ENCODE data around the gene C3orf20. TPM values are rescaled to one million over a fixed set of nuclear protein-coding genes. Genes with fewer than 3 reads are reported as not detected.

Gene C3orf20
- total and polyA plus RNA-seq, 9 of the 15 experiments (the other 6 are each of a cell fraction or from before 2014, with no cell fraction given) = 0.04 TPM; not detected in 8

- in situ Hi-C loops (cut with MboI) (no loop called here), intact Hi-C loops (cut with micrococcal nuclease) (no loop called here)
- H3K27ac ChIP-seq (ENCODE audit: extremely low read depth, low read depth, low read length) = no peak overlapping the region
- no peak overlapping the region for H3K9ac ChIP-seq (ENCODE audit: insufficient read depth in 1 of 2, low read depth in 2 of 2, low read length in 2 of 2)
- no peak for ATAC-seq
- no peaks in the 10 kb centered on the region for H3K9me3 ChIP-seq (replicated peaks; ENCODE audit: control insufficient read depth, insufficient read depth, low read depth, low read length)
- no peaks in the 10 kb centered on the region for H3K79me2 ChIP-seq (ENCODE audit: control insufficient read depth, insufficient read depth, low read length)
- TF ChIP-seq BCOR (IDR thresholded peaks at IDR 0.05) (peak; percentile 60; the same call in 1 of the 2 replicates), ZBTB1 (CRISPR knock-in tag; IDR thresholded peaks at IDR 0.05; ENCODE audit: borderline replicate concordance, low read depth) (no peak), KDM1A (IDR thresholded peaks at IDR 0.05) (peak in 1 of 2 experiments; percentile 45; a peak in 1 of 4 replicates), DMBX1 (CRISPR knock-in tag; IDR thresholded peaks at IDR 0.05; ENCODE audit: borderline replicate concordance) (no peak), TFAP4 (CRISPR knock-in tag; IDR thresholded peaks at IDR 0.05; ENCODE audit: borderline replicate concordance) (0 out of 2 replicates have a peak, but pooled peaks have one; percentile 16), RBM25 (IDR thresholded peaks at IDR 0.05; ENCODE audit: low read depth, low read length, severe bottlenecking) (peak; percentile 72), SPI1 (IDR thresholded peaks at IDR 0.05; ENCODE audit: borderline replicate concordance, low read depth, low read length) (peak; percentile 46; the same call in 1 of the 2 replicates), USF1 (CRISPR knock-in tag; IDR thresholded peaks at IDR 0.05) (0 out of 2 replicates have a peak, but pooled peaks have one; percentile 14)
- DNase-seq (ENCODE audit: extremely low read depth in 1 of 4, low spot score in 3 of 4) = peak in 1 of 4 experiments; percentile 14
- peaks cover 10% of the 10 kb centered on the region; the same call in 1 of the 2 replicates for H4K20me1 ChIP-seq (replicated peaks; ENCODE audit: control insufficient read depth, insufficient read depth, low read length)
- FAIRE-seq = peak; percentile 29
- no peaks in the 10 kb centered on the region for H3K9me1 ChIP-seq (ENCODE audit: control insufficient read depth, insufficient read depth, low read length)
- H3K4me1 ChIP-seq (replicated peaks in 1 of 2; ENCODE audit: control insufficient read depth in 2 of 2, insufficient read depth in 2 of 2, low read length in 2 of 2) = peaks cover 0 to 6% of the 10 kb centered on the region in 2 experiments; a peak in 3 of 5 replicates
- H3K27me3 ChIP-seq (ENCODE audit: control insufficient read depth in 2 of 2, insufficient read depth in 2 of 2, low read length in 2 of 2) = peaks cover 33 to 82% of the 10 kb centered on the region in 2 experiments
- BruUV-seq (replicated peaks) = no TSS peak
- H3K4me2 ChIP-seq (ENCODE audit: insufficient read depth, low read length) = no peak overlapping the region
- ChIA-PET POLR2A (interaction anchor here (0.6 to 1.2 kb wide), 2 partner anchors 12 to 77 kb away, joined by 3 to 4 read pairs; no protein-coding TSS in a partner anchor), CTCF (ENCODE audit: low intra/inter-chr PET ratio) (no interaction called here)
- WGBS (ENCODE audit: insufficient coverage, low coverage, missing lambda C conversion rate) = under 1% methylated on average over 7 of the region's 7 CpGs
- no peaks in the 10 kb centered on the region for H3K36me3 ChIP-seq (ENCODE audit: control insufficient read depth, insufficient read depth, low read length)
- H2AFZ ChIP-seq (ENCODE audit: low read depth, low read length) = no peak overlapping the region
- H3K4me3 ChIP-seq = no peak overlapping the region
Observed at GRCh38 chr3:14804835-14805780, 130.2 kb downstream of the C3orf20 start.
